T follicular helper cell (primary cell): Measurements from ENCODE around the gene RCN2.
"Not testable (repeated sequence)": the region's sequence is repeated elsewhere in the genome, so short reads cannot be mapped to it uniquely, and the experiment has no call there.

Experiments
- DNase-seq: peaks from one replicate; pipeline ENCODE4 v3.0.0-alpha.2; 2020; ENCODE audit warnings: low read depth

RCN2 gene

DNA sequence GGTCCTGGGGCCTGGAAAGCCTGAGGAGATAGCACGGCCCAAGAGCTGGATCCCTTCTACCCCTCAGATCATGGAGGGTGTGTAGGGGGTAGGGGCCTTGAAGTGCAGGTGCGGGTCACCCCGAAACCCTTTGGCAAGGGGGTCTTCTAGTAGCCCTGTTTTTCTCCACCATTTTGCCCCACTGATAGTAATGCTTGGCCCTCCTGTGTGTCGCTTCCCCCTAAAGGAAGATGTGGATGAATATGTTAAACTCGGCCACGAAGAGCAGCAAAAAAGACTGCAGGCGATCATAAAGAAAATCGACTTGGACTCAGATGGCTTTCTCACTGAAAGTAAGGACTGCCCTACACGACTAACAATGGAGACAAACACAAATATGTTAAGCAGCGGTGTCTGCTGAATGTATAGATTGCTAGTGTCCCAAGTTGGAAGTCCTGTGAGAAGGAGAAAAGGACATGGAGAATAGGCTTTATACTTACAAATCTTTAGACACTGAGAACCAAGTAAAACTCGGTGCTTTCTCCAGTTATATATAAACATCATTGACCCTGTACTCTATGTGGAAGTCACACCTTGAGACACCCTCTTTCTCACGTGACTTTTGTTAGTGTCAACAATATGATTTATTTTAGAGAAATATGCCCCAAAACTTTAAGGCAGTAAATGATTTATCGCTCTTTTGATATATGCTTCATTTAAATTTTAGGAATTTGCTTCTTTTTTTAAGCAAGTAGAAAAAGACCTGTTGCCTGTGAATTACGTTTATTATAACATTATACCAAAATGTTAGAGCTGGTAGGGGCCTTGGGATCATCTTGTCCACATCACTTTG, 802 bp downstream of the RCN2 start:
- DNase-seq = no peak

DNA sequence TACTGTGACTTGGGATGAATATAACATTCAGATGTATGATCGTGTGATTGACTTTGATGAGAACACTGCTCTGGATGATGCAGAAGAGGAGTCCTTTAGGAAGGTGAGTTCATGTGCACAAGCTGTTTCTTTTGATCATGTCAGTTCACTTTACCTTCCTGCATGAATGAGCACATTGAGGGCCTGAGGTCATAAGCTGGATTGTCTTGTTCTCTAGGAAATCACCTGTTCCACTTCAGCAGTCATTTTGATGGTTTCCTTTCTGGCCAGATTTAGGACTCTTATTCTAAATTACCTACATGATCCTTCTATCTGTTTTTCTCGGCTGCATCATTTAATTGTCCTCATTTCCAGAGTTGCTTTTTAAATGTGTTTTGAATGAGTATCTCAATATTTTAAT, 4.1 kb downstream of the RCN2 start:
- no peak for DNase-seq

DNA sequence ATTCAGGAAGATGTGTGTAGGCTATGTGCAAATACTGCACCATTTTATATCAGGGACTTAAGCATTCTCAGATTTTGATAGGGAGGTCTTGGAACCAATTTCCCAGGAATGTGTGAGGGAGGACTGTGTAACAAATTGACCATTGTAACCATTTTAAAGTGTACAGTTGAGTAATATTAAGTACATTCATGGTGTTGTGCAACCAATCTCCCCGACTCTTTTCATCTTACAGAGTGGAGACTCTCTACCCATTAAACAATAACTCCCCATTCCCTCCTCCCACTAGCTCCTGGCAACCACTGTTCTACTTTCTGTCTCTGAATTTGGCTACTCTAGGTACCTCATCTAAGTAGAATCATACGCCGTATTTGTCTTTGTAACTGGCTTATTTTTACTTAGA, 5.1 kb downstream of the RCN2 start:
- DNase-seq = no peak

DNA sequence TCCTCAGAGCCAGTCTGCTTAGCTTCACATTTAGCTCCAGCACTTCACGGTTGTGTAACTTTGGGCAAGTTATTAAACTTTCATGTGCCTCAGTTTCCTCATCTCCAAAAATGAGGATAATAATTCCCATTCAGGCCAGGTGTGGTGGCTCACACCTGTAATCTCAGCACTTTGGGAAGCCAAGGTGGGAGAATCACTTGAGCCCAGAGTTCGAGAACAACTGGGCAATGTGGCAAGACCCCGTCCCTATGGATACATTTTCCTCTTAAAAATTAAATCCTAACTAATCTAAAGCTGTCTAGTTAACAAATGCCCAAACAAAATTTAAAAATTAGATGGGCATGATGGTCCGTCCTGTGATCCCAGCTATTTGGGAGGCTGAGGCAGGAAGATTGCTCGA, 7.2 kb downstream of the RCN2 start:
- DNase-seq = no peak

DNA sequence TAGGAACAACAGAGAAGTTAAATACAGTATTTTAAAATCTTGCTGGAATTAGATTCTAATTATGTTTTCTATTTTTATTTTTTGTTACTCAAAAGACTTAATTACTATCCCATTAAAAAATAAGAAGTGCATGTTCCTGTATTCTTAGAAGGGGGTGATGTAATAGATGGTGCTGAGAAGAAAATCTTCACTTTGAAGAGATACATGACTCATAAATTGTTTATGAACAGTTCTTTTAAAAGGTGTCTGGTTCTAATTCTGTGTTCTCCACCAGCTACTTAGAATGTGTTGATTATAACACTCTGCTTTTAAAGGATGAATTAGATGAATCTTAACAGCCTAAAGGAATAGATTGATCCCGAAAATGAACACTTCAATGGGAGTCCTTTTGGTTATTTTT, 8.2 kb downstream of the RCN2 start:
- no peak for DNase-seq

DNA sequence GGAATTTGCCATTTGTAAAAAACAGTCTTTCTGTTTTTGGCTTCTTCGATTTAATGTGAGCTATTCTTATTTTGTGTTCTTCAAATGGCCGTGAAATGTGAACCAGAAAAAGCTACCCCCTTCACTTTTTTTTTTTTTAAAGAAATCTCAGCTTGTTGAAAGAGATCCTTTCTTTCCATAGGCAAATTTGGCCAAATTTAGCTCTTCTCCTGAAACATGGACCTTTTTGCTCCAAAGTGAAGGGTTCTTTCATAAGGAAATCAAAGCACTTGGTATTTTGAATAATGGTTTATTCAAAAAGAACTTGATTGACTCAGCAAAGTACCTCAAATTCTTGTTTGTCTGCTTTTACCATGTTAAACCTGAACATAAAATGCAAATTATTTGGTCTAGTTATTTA, 10.1 kb downstream of the RCN2 start:
- DNase-seq = no peak

DNA sequence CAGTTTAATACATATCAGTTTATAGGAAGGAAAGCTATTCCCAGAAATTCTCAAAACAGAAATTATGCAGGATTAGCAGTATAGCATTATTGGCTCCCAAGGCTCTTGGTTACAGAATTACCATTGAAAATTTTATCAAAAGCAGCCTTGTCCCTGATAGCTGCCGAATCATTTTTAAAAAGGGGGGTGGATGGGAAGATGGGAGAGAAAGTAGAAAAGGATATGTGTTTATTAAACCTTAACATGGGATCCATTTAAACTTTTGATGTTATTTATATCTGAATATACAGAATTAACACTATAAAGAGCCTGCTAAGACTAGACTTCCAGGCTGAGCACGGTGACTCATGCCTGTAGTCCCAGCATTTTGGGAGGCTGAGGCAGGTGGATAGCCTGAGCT, 10.8 kb downstream of the RCN2 start:
- no peak for DNase-seq

DNA sequence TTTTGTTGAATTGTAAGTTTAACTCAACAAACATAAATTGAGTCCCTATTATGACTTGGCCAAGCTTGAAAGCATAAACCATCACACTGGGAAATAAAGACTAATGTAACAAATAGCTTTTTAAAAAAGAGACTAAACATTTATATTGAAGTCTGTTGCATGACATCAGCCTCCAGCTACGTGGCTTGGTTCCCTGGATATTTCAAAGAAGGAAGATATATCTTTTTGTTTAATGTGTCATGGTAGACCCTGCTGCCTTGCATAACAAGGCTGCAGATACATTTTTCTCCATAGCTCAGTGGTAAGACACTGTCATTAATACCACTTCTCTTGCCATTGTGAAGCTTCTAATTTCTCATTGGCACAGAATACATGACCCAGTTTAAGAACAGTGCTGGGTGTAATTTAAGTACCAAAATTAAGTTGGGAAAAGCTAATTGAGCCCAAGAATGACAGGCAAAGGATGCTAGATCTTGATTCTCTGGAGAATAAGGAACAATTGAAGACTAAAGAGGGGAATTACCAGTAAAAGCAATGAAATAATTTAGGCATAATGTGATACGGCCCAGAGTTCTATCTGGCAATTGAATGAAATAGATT, 14.0 kb downstream of the RCN2 start:
- DNase-seq = no peak

DNA sequence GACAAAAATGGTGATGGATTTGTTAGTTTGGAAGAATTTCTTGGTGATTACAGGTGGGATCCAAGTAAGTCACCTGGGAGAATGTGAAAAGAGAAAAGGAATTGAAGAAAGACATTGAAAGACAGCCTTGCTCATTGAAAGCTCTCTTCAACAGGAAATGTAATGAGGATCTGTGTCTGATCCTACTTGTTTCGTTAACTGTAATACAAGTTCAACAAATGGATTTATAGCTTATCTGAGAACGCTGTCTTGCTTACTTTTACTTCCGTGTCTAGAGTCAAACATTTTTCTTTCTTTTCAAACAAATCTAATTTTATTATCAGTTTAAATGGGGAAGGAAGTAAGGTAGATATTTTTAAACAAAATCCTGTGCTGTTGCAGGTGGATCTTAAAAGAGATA, 15.9 kb downstream of the RCN2 start:
- DNase-seq = no peak

DNA sequence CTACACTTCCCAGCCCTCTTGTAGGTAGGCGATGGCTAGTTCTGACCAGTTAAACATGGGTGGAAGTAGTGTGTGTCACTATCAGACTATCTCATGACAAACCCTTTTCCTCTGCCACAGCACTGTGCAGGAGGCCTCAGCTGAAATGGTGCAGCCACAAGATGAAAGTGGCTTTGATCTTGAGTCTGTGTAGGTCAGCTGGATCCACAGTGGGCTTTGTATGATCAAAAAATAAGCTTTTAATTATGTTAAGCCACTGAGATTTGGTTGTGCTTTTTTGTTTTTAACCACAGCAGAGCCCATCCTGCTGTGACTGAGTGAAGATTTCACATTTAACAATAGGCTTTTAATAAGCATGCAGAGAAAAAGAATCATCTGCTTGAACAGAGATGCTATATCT, 19.7 kb downstream of the RCN2 start:
- no peak for DNase-seq

DNA sequence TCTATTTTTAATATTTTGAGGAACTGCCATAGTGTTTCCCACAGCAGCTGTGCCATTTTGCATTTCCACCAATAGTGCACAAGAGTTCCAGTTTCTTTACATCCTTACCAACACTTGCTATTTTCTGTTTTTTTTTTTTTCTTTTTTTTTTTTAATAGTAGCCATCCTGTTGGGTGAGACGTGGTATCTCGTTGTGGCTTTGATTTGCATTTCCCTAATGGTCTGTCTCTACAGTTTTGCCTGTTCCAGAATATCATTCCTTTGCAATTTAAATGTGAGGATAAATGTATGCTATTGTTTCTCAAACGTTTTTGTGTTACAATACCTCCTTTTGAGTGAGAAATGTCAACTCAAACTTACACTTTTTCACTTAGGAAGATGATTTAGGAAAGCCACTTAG, 22.4 kb downstream of the RCN2 start:
- no peak for DNase-seq

DNA sequence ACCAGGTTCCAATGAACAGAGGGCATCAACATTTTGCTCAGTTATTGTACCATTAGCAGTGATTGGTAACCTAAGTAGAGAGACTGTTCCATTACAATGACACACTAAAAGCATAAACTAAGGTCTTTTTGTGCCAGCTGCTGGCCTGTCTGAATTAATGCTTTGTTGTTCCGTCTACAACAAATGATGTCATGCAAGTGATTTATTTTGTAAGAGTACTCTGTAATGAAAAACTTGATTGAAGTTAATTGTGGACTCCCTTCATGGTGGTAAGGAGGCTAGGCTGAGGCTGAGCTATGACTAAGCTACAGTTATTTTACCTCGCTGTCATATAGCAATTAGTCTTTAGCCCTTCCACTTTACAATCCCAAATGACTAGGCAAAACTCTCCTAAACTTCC, 23.2 kb downstream of the RCN2 start:
- DNase-seq = no peak

DNA sequence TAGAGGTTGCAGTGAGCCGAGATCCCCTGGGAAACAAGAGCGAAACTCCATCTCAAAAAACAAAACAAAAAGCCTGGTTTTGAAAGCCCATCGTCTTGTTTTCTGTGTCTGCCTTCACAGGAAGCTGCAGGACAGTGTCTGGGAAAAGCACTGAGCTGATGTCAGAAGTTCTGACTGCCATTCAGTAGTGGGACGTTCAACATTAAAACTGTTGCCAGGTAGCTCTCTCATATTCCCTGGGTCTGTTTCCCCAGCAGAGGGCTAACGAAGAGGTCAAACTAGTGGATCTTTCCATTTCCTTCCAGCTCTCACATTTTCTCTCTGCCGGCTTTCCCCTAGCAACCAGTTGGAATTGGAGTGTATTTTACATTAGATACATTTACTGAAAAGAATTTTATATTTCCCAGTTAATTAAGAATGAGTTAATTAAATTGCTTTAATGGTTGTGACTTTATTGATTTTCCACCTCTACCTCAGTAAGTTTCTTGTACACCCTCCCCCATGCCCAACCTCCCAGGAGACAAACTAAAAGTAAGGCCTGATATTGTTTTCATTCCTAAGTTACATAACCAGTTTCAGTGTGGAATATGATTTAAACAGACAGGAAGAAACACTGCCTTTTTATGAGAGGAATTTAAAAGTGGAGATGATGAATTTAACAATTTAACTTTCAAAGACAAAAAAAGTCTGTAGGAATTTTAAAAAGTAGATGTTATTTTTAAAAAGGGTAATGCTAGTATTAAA, 29.9 kb downstream of the RCN2 start:
- no peak for DNase-seq

DNA sequence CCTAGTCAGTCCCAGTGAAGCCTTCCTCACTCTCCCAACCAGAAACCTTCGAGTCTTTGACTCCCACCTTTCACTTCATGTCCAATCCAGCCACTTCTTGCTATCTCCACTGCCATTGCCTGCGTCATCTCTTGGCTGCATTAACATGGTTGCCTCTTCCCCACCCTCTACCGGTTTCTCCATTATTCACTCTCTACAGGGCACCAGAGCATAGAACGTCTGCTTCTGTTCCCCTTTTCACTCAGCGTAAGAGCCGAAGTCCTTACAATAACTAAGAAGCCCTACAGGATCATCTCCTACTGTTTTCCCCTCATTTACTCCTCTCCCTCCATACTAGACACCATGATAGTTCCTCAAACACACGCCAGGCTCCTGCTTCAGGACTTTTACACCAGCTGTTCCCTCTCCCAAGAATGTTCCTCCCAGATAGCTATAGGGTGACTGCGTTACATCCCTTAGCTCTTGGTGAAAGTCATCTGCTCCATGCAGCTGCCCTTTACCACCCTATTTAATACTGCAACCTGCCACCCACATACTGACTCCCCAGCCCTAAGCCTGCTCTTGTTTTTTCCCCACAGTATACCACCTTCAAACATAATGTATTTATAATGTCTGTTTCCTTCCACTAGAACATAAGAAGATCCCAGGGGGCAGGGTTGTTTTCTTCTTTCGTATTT, 30.9 kb downstream of the RCN2 start:
- DNase-seq = no peak

DNA sequence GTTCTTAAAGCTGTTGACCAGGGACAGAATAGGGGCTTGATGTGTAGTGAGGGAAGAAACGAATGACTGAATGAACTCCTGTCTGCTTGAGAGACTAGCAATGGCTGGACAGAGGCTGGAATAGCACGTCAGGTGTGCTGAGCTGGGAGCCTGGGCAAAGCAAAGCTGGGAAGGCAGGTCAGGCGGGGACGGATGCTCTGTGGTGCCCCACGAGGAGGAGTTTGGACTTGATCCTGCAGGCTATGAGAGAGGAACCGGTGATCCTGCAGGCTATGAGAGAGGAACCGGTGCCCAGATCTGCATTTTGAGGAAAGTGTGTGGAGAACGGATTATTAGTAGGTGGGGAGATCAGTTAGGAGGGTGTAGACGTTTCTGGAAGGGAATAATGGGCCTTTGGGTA, 32.0 kb downstream of the RCN2 start:
- no peak for DNase-seq

DNA sequence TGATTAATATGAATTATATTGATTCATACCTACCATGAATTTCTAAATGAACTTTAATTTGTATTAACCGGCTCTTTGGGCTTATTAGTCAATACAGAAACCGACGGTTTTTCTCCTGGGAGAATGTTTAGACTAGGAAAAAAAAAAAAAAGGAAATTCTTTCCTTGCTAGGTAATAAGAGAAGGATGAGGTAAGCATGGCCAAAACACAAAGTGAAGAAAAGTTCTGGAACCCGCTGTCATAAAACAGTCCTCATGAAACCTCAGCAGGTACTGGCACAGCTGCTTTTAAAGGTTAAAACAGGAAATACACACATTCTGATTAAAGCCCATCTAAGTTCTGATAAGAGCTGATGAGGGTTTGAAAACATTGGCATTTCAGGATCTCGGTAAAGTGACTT, 32.6 kb downstream of the RCN2 start:
- DNase-seq = no peak

DNA sequence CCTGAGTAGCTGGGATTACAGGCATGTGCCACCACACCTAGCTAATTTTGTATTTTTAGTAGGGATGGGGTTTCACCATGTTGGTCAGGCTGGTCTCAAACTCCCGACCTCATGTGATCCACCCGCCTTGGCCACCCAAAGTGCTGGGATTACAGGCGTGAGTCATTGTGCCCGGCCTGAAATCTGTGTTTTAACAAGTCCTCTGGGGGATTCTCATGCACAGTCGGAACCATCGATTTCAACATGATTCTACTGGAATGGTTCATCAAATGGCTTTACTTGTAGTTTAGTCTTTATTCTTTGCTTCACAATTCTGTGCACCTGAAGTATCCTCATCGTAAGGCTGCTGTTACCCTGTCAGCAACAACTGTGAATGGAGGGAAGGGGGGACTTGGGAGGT, 34.5 kb downstream of the RCN2 start:
- not testable (repeated sequence) for DNase-seq

DNA sequence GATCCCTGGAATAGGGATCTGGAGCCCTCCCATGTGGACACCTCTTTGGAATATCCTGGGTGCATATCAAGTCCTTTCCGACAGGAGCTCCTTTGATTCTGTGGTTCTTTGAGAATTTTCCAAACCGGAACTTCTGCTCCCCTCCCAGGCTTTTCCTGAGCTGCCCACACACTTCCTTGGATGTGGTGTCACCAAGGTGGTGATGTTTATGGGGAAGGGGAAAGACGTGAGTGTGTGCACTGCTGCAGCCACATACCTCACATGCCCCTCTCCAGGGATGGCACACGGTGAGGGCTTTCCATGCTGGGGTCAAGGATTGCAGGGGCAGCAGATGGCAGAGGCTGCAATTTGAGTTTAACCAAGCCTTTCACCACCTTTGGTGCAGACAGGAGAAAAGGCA, 35.5 kb downstream of the RCN2 start:
- DNase-seq = no peak

DNA sequence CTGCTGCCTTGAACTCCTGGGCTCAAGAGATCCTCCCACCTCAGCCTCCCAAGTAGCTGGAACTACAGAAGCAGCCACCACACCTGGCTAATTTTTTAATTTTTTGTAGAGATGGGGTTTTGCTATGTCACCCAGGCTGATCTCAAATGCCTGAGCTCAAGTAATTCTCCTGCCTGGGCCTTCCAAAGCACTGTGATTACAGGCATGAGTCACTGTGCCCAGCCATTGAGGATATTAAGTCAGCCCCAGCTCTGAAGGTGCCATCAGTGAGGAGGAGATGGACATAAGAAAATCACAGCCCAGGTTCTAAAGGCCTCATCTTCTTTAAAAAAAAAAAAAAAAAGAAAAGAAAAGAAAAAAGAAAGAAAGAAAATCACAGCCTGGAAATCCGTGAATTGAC, 36.8 kb downstream of the RCN2 start:
- DNase-seq = no peak

DNA sequence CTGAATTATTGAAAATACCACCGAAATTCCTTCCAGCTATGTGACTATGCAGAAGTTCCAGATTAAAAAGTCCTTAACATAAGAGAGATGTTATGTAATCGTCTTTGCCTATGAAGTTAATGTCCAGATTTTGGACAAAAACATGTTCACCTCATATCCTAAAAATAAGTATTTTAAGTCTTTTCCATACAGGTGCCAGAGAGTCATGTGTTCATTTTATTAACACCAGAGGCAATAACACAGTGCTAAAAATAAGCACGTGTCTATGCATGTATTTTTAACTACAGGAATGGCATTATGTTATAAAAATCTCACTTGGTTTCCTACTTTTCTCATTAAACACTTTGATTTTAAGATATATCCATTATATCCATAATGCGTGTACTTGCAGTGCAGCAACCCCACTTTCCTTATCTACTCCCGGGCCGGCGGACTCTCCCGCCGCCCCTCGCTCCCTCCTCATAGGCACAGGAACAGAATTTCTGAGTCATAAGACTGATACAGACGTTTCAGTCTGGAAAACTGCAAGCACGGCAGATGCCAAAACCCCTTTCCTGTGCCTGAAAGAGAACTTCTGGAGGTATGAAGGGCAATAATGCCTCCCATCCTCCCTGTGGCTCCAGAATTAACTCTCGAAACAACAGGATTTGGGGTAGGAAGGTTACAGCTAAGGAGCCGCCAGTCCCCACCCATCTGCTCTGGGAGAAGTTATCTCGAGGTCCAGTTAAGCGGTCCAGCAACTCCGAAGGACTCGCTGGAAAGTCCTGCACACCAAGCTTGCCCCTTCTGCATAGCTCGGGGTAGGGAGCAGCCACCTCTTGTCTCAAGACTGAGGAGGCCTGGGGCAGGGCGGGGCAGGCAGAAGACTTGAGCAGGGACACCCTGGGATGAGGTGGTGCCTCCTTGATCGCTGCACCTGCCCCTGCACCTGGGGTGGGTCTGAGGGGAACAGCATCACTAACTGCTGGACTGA, 41.1 kb downstream of the RCN2 start:
- no peak for DNase-seq

DNA sequence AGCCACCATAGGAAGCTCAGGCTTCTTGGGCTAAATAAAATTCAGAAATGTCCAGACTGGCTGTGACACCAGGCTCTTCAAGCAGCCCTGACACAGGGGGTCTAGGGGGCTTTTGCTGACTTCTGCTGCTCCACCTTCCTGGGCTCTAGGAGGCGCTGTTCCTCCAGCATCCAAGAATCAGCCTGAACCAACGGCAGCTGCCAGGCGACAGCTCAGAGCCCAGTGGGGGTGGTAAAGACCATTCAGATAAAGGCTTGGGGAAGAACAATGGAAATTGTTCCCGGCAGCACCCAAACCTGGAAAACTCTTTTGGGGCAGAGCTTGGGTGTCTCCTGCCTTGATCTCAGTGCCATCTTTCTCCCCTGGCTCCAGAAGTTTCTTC, 41.8 kb downstream of the RCN2 start:
- peak; percentile 54 for DNase-seq

DNA sequence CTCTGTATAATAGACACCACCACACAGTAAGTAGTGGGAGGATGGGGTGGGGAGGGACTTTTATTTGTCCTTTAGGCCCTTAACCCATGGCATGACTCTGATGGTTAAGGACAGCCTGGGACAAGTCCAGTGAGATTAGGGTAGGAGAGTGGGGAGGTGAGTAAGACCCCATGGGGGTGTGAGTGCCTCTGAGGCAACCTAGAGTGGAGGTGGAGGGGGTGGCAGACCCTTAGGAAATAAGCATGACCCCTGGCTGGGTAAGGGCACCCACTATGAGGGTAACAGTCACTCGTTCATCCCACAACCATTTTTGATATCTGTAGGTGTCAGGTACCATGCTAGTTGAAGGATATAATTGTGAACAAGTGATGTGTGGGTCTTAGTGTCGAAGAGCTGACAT, 42.4 kb downstream of the RCN2 start:
- no peak for DNase-seq
